CD14-positive monocyte (primary cell): ENCODE data around the gene GRIA3. TPM values are rescaled to one million over a fixed set of nuclear protein-coding genes. Genes with fewer than 3 reads are reported as not detected.

ENCODE experiments used
- DNase-seq, 3 donors: peaks; one replicate each; pipeline ENCODE4 v3.0.0-alpha.2; 2011 to 2022
- H2AFZ ChIP-seq: 2 replicates; pipeline ENCODE4 v1.6.0; 2012; ENCODE audit warnings: mild to moderate bottlenecking, low read depth, low read length, inconsistent platforms; ENCODE audit not compliant: insufficient read depth, poor library complexity, severe bottlenecking
- H3K27ac ChIP-seq, 2 donors: 1 replicate in 1 of 2; 2 replicates in 1 of 2; pipeline ENCODE4 v1.5.1; 2012 to 2013; ENCODE audit warnings: low read length in 2 of 2, control low read depth in 1 of 2, inconsistent platforms in 1 of 2, low read depth in 1 of 2, mild to moderate bottlenecking in 1 of 2
- H3K27me3 ChIP-seq, 2 donors: one replicate each; pipeline versions ENCODE4 v1.6.0 to v1.6.1; 2011 to 2013; ENCODE audit warnings: low read length in 2 of 2; ENCODE audit not compliant: control insufficient read depth in 2 of 2, insufficient read depth in 2 of 2
- H3K36me3 ChIP-seq, 2 donors: replicated peaks in 1 of 2; 1 replicate in 1 of 2; 2 replicates in 1 of 2; pipeline versions ENCODE4 v1.5.1 to v1.6.1; 2012 to 2013; ENCODE audit warnings: low read length in 2 of 2, control low read depth in 1 of 2, inconsistent platforms in 1 of 2, mild to moderate bottlenecking in 1 of 2; ENCODE audit not compliant: insufficient read depth in 2 of 2, control insufficient read depth in 1 of 2
- H3K4me1 ChIP-seq, 2 donors: 1 replicate in 1 of 2; 2 replicates in 1 of 2; pipeline versions ENCODE4 v1.5.1 to v1.6.1; 2012 to 2013; ENCODE audit warnings: low read length in 2 of 2, control low read depth in 1 of 2, inconsistent platforms in 1 of 2, mild to moderate bottlenecking in 1 of 2, moderate library complexity in 1 of 2; ENCODE audit not compliant: insufficient read depth in 2 of 2, control insufficient read depth in 1 of 2
- H3K4me2 ChIP-seq: replicated peaks from 2 replicates; pipeline ENCODE3; 2012; ENCODE audit warnings: low read length, moderate library complexity, mild to moderate bottlenecking; ENCODE audit not compliant: poor library complexity, severe bottlenecking; ENCODE audit errors: extremely low read depth
- H3K4me3 ChIP-seq, 3 experiments: fragments of 200-600 bp in 1 of 3; sonication (generic) in 1 of 3; replicated peaks in 1 of 3; 1 replicate in 2 of 3; 2 replicates in 1 of 3; pipeline ENCODE4 v1.5.1; 2011 to 2013; ENCODE audit warnings: low read length in 3 of 3, mild to moderate bottlenecking in 3 of 3, control low read depth in 2 of 3, low read depth in 2 of 3, inconsistent platforms in 1 of 3, moderate library complexity in 1 of 3
- H3K79me2 ChIP-seq: 2 replicates; pipeline ENCODE4 v1.6.0; 2012; ENCODE audit warnings: mild to moderate bottlenecking, control low read depth, inconsistent platforms, low read length, moderate library complexity; ENCODE audit not compliant: insufficient read depth
- H3K9ac ChIP-seq: 2 replicates; pipeline ENCODE4 v1.6.0; 2017; ENCODE audit warnings: low read length, mild to moderate bottlenecking; ENCODE audit not compliant: insufficient read depth, poor library complexity, severe bottlenecking
- H3K9me3 ChIP-seq, 2 donors: replicated peaks in 1 of 2; 1 replicate in 1 of 2; 2 replicates in 1 of 2; pipeline versions ENCODE4 v1.5.1 to v1.6.1; 2012 to 2013; ENCODE audit warnings: low read length in 2 of 2, control low read depth in 1 of 2; ENCODE audit not compliant: control insufficient read depth in 1 of 2, insufficient read depth in 1 of 2
- H4K20me1 ChIP-seq: 2 replicates; pipeline ENCODE4 v1.6.0; 2012; ENCODE audit warnings: mild to moderate bottlenecking, low read length, control low read depth, moderate library complexity; ENCODE audit not compliant: insufficient read depth
- H3K27ac Mint-ChIP-seq, 7 donors: one replicate each; pipeline ENCODE4 v1.8.0; 2020; ENCODE audit warnings: mild to moderate bottlenecking in 7 of 7, mixed read lengths in 7 of 7, moderate library complexity in 6 of 7, inconsistent platforms in 2 of 7
- H3K27me3 Mint-ChIP-seq, 3 donors: one replicate each; pipeline ENCODE4 v1.8.0; 2021 to 2022; ENCODE audit warnings: low read depth in 3 of 3, mild to moderate bottlenecking in 3 of 3, mixed read lengths in 3 of 3, moderate library complexity in 3 of 3, inconsistent platforms in 1 of 3
- H3K36me3 Mint-ChIP-seq, 2 donors: one replicate each; pipeline ENCODE4 v1.8.0; 2020; ENCODE audit warnings: mixed read lengths in 2 of 2, inconsistent platforms in 1 of 2, mild to moderate bottlenecking in 1 of 2
- H3K4me1 Mint-ChIP-seq: one replicate; pipeline ENCODE4 v1.8.0; 2020; ENCODE audit warnings: mild to moderate bottlenecking, mixed read lengths
- H3K4me3 Mint-ChIP-seq, 2 donors: one replicate each; pipeline ENCODE4 v1.8.0; 2020; ENCODE audit warnings: mild to moderate bottlenecking in 2 of 2, mixed read lengths in 2 of 2, moderate library complexity in 1 of 2
- H3K9me3 Mint-ChIP-seq, 7 donors: one replicate each; pipeline ENCODE4 v1.8.0; 2020 to 2022; ENCODE audit warnings: mixed read lengths in 7 of 7, mild to moderate bottlenecking in 6 of 7, moderate library complexity in 6 of 7, inconsistent platforms in 2 of 7
- WGBS: methylation state at CpG from one replicate; pipeline ENCODE4 v1.1.5; 2013; ENCODE audit warnings: missing lambda C conversion rate; ENCODE audit not compliant: insufficient coverage; 5-methylcytosine and 5-hydroxymethylcytosine counted together
- intact Hi-C, 2 donors: fragments of 100-400 bp; cut with micrococcal nuclease; formaldehyde crosslinking; loops; one replicate each; pipeline versions ENCODE4 v1.15.0 to v1.15.1; 2023
- polyA plus RNA-seq, 3 donors: library from polyadenylated mRNA; depleted of rRNA in 1 of 3; unstranded in 2 of 3; stranded (reverse) in 1 of 3; fragments of 300-500 nt in 2 of 3; fragments of >200 nt in 1 of 3; fragmentation: Illumina TruSeq in 2 of 3; gene quantifications; 1 replicate in 2 of 3; 2 replicates in 1 of 3; pipeline ENCODE4 v1.2.3, GENCODE V29; 2012 to 2021
- TF ChIP-seq, protein P1 (sequence below): fragments of 200-600 bp; IDR thresholded peaks from one replicate; pipeline ENCODE4 v1.8.0; 2022; ENCODE audit warnings: antibody characterized with exemption, mild to moderate bottlenecking

The GRIA3 gene
- polyA plus RNA-seq, 3 donors: not detected

DNA sequence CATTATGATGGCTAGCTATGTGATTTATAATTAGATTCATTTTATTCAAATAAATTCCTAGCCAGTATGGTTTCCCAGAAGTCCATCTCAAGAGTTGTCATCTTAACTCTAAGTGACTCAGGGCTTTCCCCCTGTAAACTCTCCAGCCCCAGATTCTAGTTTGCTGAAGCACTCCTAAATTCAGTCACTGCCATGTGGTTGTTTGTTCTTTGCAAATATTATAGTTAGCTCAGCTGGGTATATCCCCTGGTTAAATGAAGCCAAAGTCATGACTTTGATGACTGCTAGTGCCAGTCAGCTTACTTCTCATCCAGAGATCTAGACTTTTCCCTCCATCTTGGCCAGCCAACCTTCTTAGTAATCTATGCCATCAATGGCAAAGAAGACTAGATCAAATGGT is 126.0 kb downstream of the GRIA3 start:
- H3K36me3 ChIP-seq: no peaks in the 10 kb centered on the region
- no peak overlapping the region for H3K4me3 ChIP-seq
- H3K79me2 ChIP-seq: no peaks in the 10 kb centered on the region
- DNase-seq: no peak
- H3K4me2 ChIP-seq: no peak overlapping the region
- H3K9me3 ChIP-seq: no peaks in the 10 kb centered on the region
- TF ChIP-seq, protein P1, sequence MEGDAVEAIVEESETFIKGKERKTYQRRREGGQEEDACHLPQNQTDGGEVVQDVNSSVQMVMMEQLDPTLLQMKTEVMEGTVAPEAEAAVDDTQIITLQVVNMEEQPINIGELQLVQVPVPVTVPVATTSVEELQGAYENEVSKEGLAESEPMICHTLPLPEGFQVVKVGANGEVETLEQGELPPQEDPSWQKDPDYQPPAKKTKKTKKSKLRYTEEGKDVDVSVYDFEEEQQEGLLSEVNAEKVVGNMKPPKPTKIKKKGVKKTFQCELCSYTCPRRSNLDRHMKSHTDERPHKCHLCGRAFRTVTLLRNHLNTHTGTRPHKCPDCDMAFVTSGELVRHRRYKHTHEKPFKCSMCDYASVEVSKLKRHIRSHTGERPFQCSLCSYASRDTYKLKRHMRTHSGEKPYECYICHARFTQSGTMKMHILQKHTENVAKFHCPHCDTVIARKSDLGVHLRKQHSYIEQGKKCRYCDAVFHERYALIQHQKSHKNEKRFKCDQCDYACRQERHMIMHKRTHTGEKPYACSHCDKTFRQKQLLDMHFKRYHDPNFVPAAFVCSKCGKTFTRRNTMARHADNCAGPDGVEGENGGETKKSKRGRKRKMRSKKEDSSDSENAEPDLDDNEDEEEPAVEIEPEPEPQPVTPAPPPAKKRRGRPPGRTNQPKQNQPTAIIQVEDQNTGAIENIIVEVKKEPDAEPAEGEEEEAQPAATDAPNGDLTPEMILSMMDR: no peak
- Mint-ChIP-seq H3K4me1 (no peaks in the 10 kb centered on the region), H3K27ac (no peak overlapping the region), H3K4me3 (no peak overlapping the region), H3K36me3 (no peaks in the 10 kb centered on the region), H3K9me3 (peaks cover 0 to 6% (median 1%) of the 10 kb centered on the region in 7 donors), H3K27me3 (no peaks in the 10 kb centered on the region)
- H3K9ac ChIP-seq: no peak overlapping the region
- no peaks in the 10 kb centered on the region for H4K20me1 ChIP-seq
- H3K4me1 ChIP-seq: no peaks in the 10 kb centered on the region
- H3K27ac ChIP-seq: no peak overlapping the region
- no peak overlapping the region for H2AFZ ChIP-seq
- H3K27me3 ChIP-seq: no peaks in the 10 kb centered on the region
- intact Hi-C loops: no loop called here

DNA sequence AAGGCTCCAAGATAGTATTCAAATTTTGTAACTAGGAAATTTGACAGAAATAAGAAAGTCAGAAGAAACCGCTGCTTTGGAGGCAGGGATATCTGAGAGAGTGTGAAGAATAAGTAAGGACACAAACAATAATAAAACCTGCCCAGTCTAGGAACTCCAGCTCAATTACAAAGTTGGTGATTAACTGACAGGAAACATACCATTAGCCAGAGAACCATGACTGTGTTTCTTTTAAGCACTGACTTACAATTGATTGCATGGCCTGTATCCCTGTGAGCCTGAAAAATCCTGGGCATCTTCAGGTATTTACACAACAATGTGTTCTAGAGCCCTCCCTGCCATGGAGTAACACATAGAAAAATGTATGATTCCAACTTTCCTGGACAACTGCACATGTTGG is 127.4 kb downstream of the GRIA3 start:
- TF ChIP-seq, protein P1: no peak
- intact Hi-C loops: no loop called here
- no peak overlapping the region for H3K9ac ChIP-seq
- H4K20me1 ChIP-seq: no peaks in the 10 kb centered on the region
- no peaks in the 10 kb centered on the region for H3K79me2 ChIP-seq
- Mint-ChIP-seq H3K4me1 (no peaks in the 10 kb centered on the region), H3K9me3 (peaks cover 0 to 6% (median 1%) of the 10 kb centered on the region in 7 donors), H3K4me3 (no peak overlapping the region), H3K36me3 (no peaks in the 10 kb centered on the region), H3K27me3 (no peaks in the 10 kb centered on the region), H3K27ac (no peak overlapping the region)
- no peaks in the 10 kb centered on the region for H3K36me3 ChIP-seq
- H3K27me3 ChIP-seq: no peaks in the 10 kb centered on the region
- no peaks in the 10 kb centered on the region for H3K9me3 ChIP-seq
- no peak for DNase-seq
- H3K4me3 ChIP-seq: no peak overlapping the region
- no CpG with 5 or more reads among the region's 1 CpG for WGBS
- H3K27ac ChIP-seq: no peak overlapping the region
- H3K4me1 ChIP-seq: no peaks in the 10 kb centered on the region
- no peak overlapping the region for H3K4me2 ChIP-seq
- H2AFZ ChIP-seq: no peak overlapping the region
